Esophagus squamous epithelium (tissue), 4 donors: Measurements from ENCODE around the gene DEPDC1.

ENCODE experiments used
- POLR2A ChIP-seq, 4 donors: fragments of 450-650 bp; IDR thresholded peaks; one replicate each; pipeline ENCODE4 v1.6.1; 2017; ENCODE audit warnings: antibody characterized with exemption in 4 of 4, mild to moderate bottlenecking in 4 of 4, moderate library complexity in 3 of 4
- TF ChIP-seq, protein P1 (sequence below), 6 experiments: fragments of 450-650 bp in 4 of 6; fragments of 200-600 bp in 2 of 6; sonication (generic) in 2 of 6; IDR thresholded peaks; one replicate each; pipeline ENCODE4 v1.5.1; 2016 to 2019; ENCODE audit warnings: antibody characterized with exemption in 6 of 6, mild to moderate bottlenecking in 4 of 6, moderate library complexity in 4 of 6

DNA sequence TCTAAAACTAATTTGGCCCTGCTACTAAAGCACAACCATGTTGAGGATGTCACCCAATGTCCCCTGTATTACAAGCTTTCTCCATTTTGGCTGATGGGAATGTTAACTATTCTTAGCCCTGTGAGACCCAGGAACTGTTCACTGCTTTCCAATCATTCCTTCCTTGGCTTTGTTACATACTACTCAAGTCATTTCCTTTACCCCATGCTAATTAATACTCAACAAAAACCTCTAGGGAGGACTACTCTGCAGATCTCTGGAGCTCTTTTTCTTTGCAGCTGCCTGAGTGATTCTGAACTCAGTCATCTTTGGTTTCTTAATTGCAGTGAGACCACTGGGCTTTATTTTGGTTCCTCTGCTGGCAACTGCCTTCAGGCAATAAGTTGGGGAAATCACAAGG lies 23.8 kb downstream of the DEPDC1 start:
- no peak for TF ChIP-seq POLR2A (IDR thresholded peaks at IDR 0.05)
- TF ChIP-seq, protein P1, sequence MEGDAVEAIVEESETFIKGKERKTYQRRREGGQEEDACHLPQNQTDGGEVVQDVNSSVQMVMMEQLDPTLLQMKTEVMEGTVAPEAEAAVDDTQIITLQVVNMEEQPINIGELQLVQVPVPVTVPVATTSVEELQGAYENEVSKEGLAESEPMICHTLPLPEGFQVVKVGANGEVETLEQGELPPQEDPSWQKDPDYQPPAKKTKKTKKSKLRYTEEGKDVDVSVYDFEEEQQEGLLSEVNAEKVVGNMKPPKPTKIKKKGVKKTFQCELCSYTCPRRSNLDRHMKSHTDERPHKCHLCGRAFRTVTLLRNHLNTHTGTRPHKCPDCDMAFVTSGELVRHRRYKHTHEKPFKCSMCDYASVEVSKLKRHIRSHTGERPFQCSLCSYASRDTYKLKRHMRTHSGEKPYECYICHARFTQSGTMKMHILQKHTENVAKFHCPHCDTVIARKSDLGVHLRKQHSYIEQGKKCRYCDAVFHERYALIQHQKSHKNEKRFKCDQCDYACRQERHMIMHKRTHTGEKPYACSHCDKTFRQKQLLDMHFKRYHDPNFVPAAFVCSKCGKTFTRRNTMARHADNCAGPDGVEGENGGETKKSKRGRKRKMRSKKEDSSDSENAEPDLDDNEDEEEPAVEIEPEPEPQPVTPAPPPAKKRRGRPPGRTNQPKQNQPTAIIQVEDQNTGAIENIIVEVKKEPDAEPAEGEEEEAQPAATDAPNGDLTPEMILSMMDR (IDR thresholded peaks at IDR 0.05): no peak
